Vagina (tissue), 2 donors: ENCODE data around the gene PIGQ. TPM values are rescaled to one million over a fixed set of nuclear protein-coding genes. Genes with fewer than 3 reads are reported as not detected.
A peak's percentile ranks its signal among the peaks of the same experiment; 100 is the strongest.

Source experiments
- DNase-seq, 2 donors: peaks; one replicate each; pipeline ENCODE4 v3.0.0-alpha.2; 2017; ENCODE audit errors: extremely low spot score in 2 of 2
- H3K27ac ChIP-seq: fragments of 200-600 bp; sonication (generic); one replicate; pipeline ENCODE4 v1.5.1; 2019
- H3K27me3 ChIP-seq: fragments of 200-600 bp; sonication (generic); one replicate; pipeline ENCODE4 v1.5.1; 2019
- H3K36me3 ChIP-seq, 2 donors: fragments of 200-600 bp; sonication (generic); one replicate each; pipeline ENCODE4 v1.5.1; 2017 to 2019
- H3K4me1 ChIP-seq: fragments of 200-600 bp; sonication (generic); one replicate; pipeline ENCODE4 v1.5.1; 2019
- H3K4me3 ChIP-seq, 2 donors: fragments of 200-600 bp; sonication (generic); 1 replicate in 1 of 2; 2 replicates in 1 of 2; pipeline ENCODE4 v1.5.1; 2016 to 2019
- H3K9me3 ChIP-seq: fragments of 200-600 bp; sonication (generic); one replicate; pipeline ENCODE4 v1.5.1; 2019
- CTCF ChIP-seq, 3 experiments: fragments of 450-650 bp in 2 of 3; fragments of 200-600 bp in 1 of 3; sonication (generic) in 1 of 3; IDR thresholded peaks; one replicate each; pipeline ENCODE4 v1.5.1; 2017 to 2019; ENCODE audit warnings: antibody characterized with exemption in 3 of 3, mild to moderate bottlenecking in 2 of 3, moderate library complexity in 2 of 3
- POLR2A ChIP-seq, 2 donors: fragments of 450-650 bp; IDR thresholded peaks; one replicate each; pipeline ENCODE4 v1.6.1; 2017; ENCODE audit warnings: antibody characterized with exemption in 2 of 2, mild to moderate bottlenecking in 2 of 2, moderate library complexity in 2 of 2
- POLR2AphosphoS5 ChIP-seq, 2 donors: sonication (generic); formaldehyde crosslinking; IDR thresholded peaks; one replicate each; pipeline ENCODE4 v1.9.0; 2017; ENCODE audit warnings: antibody characterized with exemption in 2 of 2, mild to moderate bottlenecking in 2 of 2, low read depth in 1 of 2; ENCODE audit not compliant: insufficient read depth in 1 of 2
- intact Hi-C: fragments of 100-400 bp; cut with DNase I; formaldehyde crosslinking; loops from one replicate; pipeline ENCODE4 v1.15.1; 2023
- total RNA-seq: library from RNA; depleted of rRNA; stranded (reverse); fragments of >200 nt; gene quantifications from one replicate; pipeline ENCODE4 v1.2.3, GENCODE V29; 2016

Gene PIGQ
- total RNA-seq, 1 donor from 2014 or later = 26.0 TPM

- no peak for DNase-seq
- TF ChIP-seq POLR2AphosphoS5 (IDR thresholded peaks at IDR 0.05; ENCODE audit: insufficient read depth in 1 of 2, low read depth in 1 of 2) (no peak), CTCF (IDR thresholded peaks at IDR 0.05) (no peak), POLR2A (IDR thresholded peaks at IDR 0.05) (no peak)
- no peak overlapping the region for H3K4me3 ChIP-seq
- H3K27ac ChIP-seq = peak overlapping the region; percentile 81
- no peaks in the 10 kb centered on the region for H3K36me3 ChIP-seq
- intact Hi-C loops = no loop called here
- H3K4me1 ChIP-seq = peaks cover 33% of the 10 kb centered on the region
- H3K27me3 ChIP-seq = no peaks in the 10 kb centered on the region
- no peaks in the 10 kb centered on the region for H3K9me3 ChIP-seq
Measured at GRCh38 chr16:620700-621525, 51.1 kb downstream of the PIGQ start.

- H3K36me3 ChIP-seq = no peaks in the 10 kb centered on the region
- TF ChIP-seq POLR2A (IDR thresholded peaks at IDR 0.05) (no peak), CTCF (IDR thresholded peaks at IDR 0.05) (no peak), POLR2AphosphoS5 (IDR thresholded peaks at IDR 0.05; ENCODE audit: insufficient read depth in 1 of 2, low read depth in 1 of 2) (no peak)
- H3K27me3 ChIP-seq = no peaks in the 10 kb centered on the region
- intact Hi-C loops = no loop called here
- no peak overlapping the region for H3K4me3 ChIP-seq
- peaks cover 40% of the 10 kb centered on the region for H3K4me1 ChIP-seq
- H3K27ac ChIP-seq = peak overlapping the region; percentile 81
- no peaks in the 10 kb centered on the region for H3K9me3 ChIP-seq
- DNase-seq = no peak
Measured at GRCh38 chr16:621526-622105, 51.8 kb downstream of the PIGQ start.

- peaks cover 42% of the 10 kb centered on the region for H3K4me1 ChIP-seq
- no peaks in the 10 kb centered on the region for H3K9me3 ChIP-seq
- no peaks in the 10 kb centered on the region for H3K36me3 ChIP-seq
- intact Hi-C loops = no loop called here
- no peaks in the 10 kb centered on the region for H3K27me3 ChIP-seq
- H3K27ac ChIP-seq = peak overlapping the region; percentile 81
- H3K4me3 ChIP-seq = peak overlapping the region in 1 of 2 donors; percentile 7
- DNase-seq = no peak
- no peak for TF ChIP-seq CTCF (IDR thresholded peaks at IDR 0.05)
Measured at GRCh38 chr16:622920-623280, 53.1 kb downstream of the PIGQ start.

GRCh38 chr16:624526-625070 is 54.8 kb downstream of the PIGQ start:
- H3K36me3 ChIP-seq = no peaks in the 10 kb centered on the region
- peaks cover 45% of the 10 kb centered on the region for H3K4me1 ChIP-seq
- H3K4me3 ChIP-seq = no peak overlapping the region
- no peaks in the 10 kb centered on the region for H3K27me3 ChIP-seq
- no peak for DNase-seq
- H3K27ac ChIP-seq = no peak overlapping the region
- TF ChIP-seq POLR2AphosphoS5 (IDR thresholded peaks at IDR 0.05; ENCODE audit: insufficient read depth in 1 of 2, low read depth in 1 of 2) = no peak
- no peak for TF ChIP-seq POLR2A (IDR thresholded peaks at IDR 0.05)
- no peak for TF ChIP-seq CTCF (IDR thresholded peaks at IDR 0.05)
- intact Hi-C loops = no loop called here
- H3K9me3 ChIP-seq = no peaks in the 10 kb centered on the region
